BE2C (cell line): Measurements from ENCODE around the gene RBM38.

ENCODE experiments used
- DNase-seq: peaks from one replicate; pipeline ENCODE4 v3.0.0-alpha.2; 2020
- H3K27me3 ChIP-seq: fragments of 250-450 bp; sonication (Bioruptor Pico); 2 replicates; pipeline ENCODE4 v1.5.1; 2020; ENCODE audit warnings: mild to moderate bottlenecking
- H3K36me3 ChIP-seq: fragments of 250-450 bp; sonication (Bioruptor Pico); 2 replicates; pipeline ENCODE4 v1.5.1; 2020; ENCODE audit warnings: mild to moderate bottlenecking
- H3K4me1 ChIP-seq: fragments of 250-450 bp; sonication (Bioruptor Pico); 2 replicates; pipeline ENCODE4 v1.5.1; 2020
- H3K4me3 ChIP-seq: 2 replicates; pipeline ENCODE4 v1.5.1; 2011; ENCODE audit warnings: low read depth, low read length
- H3K9me3 ChIP-seq: fragments of 250-450 bp; sonication (Bioruptor Pico); 2 replicates; pipeline ENCODE4 v1.5.1; 2020
- CTCF ChIP-seq: IDR thresholded peaks from 2 replicates; pipeline ENCODE4 v1.5.1; 2012; ENCODE audit warnings: mild to moderate bottlenecking, low read depth, low read length

Gene RBM38

GRCh38 chr20:57400231-57400701 lies 9.1 kb downstream of the RBM38 start:
- Histone ChIP-seq H3K4me1 (peaks cover 15% of the 10 kb centered on the region), H3K9me3 (no peaks in the 10 kb centered on the region), H3K4me3 (no peak overlapping the region), H3K36me3 (peaks cover 22% of the 10 kb centered on the region), H3K27me3 (no peaks in the 10 kb centered on the region)
- DNase-seq = no peak
- 0 out of 2 replicates have a peak, but pooled peaks have one; percentile 5 for TF ChIP-seq CTCF

- peak; percentile 56 for DNase-seq
- H3K4me1 ChIP-seq = peaks cover 15% of the 10 kb centered on the region
- no peak overlapping the region for H3K4me3 ChIP-seq
- no peaks in the 10 kb centered on the region for H3K27me3 ChIP-seq
- no peak for TF ChIP-seq CTCF
- H3K36me3 ChIP-seq = peaks cover 18% of the 10 kb centered on the region
- H3K9me3 ChIP-seq = no peaks in the 10 kb centered on the region
These were observed 9.8 kb downstream of the RBM38 start for GRCh38 chr20:57400821-57401564.

GRCh38 chr20:57401565-57401918 lies 10.3 kb downstream of the RBM38 start:
- no peaks in the 10 kb centered on the region for H3K9me3 ChIP-seq
- H3K4me3 ChIP-seq = no peak overlapping the region
- peaks cover 18% of the 10 kb centered on the region for H3K36me3 ChIP-seq
- no peaks in the 10 kb centered on the region for H3K27me3 ChIP-seq
- no peak for TF ChIP-seq CTCF
- H3K4me1 ChIP-seq = peaks cover 15% of the 10 kb centered on the region
- no peak for DNase-seq

DNA sequence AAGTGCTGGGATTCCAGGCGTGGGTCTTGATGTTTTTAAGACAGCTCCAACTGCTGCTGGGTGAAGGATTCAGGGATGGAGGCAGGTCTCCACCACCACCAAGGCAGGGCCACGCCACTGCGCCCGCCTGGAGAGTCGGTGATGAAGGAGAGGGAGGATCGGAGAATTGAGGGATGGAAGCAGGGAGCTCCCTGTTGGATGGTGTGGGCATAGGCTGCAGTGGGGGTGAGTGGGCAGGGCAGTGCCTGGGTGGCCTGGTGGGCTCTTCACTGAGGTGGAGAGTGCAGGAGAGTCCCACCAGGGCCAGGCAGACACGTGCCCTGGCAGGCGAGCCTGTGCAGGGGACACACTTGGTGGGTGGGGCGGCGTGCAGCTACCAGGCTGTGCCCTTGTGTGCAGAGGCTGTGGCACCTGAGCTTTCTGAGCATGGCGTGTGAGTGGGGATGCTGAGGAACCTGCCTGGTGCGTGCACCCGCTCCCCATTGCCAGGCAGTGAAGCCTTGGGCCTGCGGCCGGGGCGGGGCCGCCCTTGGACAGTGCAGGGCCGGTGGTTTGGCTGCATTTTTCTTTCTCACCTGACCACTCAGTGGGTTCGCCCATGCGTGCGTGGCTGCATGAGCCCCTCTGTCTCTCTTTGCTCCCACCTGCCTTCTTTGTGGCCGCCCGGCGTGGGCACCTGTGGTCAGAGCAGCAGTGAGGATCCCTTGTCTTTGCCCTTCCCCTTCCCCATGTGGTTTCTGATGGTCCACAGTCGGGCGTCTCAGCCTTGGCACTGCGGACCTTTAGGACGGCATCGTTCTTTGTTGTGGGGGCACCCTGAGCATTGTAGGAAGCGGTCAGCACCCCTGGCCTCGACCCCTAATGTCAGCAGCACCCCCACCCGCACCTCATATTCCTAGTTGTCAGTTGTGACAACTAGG lies 11.3 kb downstream of the RBM38 start:
- Histone ChIP-seq H3K9me3 (no peaks in the 10 kb centered on the region), H3K36me3 (peaks cover 18% of the 10 kb centered on the region), H3K4me3 (no peak overlapping the region), H3K4me1 (peaks cover 15% of the 10 kb centered on the region), H3K27me3 (no peaks in the 10 kb centered on the region)
- no peak for TF ChIP-seq CTCF
- no peak for DNase-seq

GRCh38 chr20:57403216-57403615 lies 12.0 kb downstream of the RBM38 start:
- no peak for DNase-seq
- Histone ChIP-seq H3K4me3 (no peak overlapping the region), H3K36me3 (peaks cover 25% of the 10 kb centered on the region), H3K4me1 (peaks cover 14% of the 10 kb centered on the region), H3K27me3 (no peaks in the 10 kb centered on the region), H3K9me3 (no peaks in the 10 kb centered on the region)
- no peak for TF ChIP-seq CTCF
